Astrocyte (in vitro differentiated cells and primary cell): ENCODE measurements around the gene ZBTB33. TPM values are rescaled to one million over a fixed set of nuclear protein-coding genes. Genes with fewer than 3 reads are reported as not detected.

Source experiments
- DNase-seq: peaks from one replicate; pipeline ENCODE4 v3.0.0-alpha.2; 2010; ENCODE audit warnings: low read depth
- FAIRE-seq: peaks from 2 replicates; lab custom pipeline; 2011; peaks lifted over from hg19 to GRCh38; lab: Jason Lieb, UNC
- H2AFZ ChIP-seq: 2 replicates; pipeline ENCODE4 v1.6.0; 2012; ENCODE audit warnings: low read depth, low read length, inconsistent platforms
- H3K27ac ChIP-seq: 2 replicates; pipeline ENCODE4 v1.5.1; 2011; ENCODE audit warnings: low read depth, low read length, inconsistent platforms
- H3K27me3 ChIP-seq: 2 replicates; pipeline ENCODE4 v1.6.0; 2011; ENCODE audit warnings: low read length, inconsistent platforms; ENCODE audit not compliant: insufficient read depth
- H3K36me3 ChIP-seq: 2 replicates; pipeline ENCODE4 v1.5.1; 2011; ENCODE audit warnings: low read length, inconsistent platforms; ENCODE audit not compliant: insufficient read depth
- H3K4me1 ChIP-seq: 2 replicates; pipeline ENCODE4 v1.5.1; 2011; ENCODE audit warnings: low read length, inconsistent platforms; ENCODE audit not compliant: insufficient read depth
- H3K4me2 ChIP-seq: 2 replicates; pipeline ENCODE4 v1.6.0; 2012; ENCODE audit warnings: low read length, inconsistent platforms
- H3K4me3 ChIP-seq: 2 replicates; pipeline ENCODE4 v1.5.1; 2011; ENCODE audit warnings: low read depth, mild to moderate bottlenecking, low read length, inconsistent platforms; ENCODE audit not compliant: insufficient read depth
- H3K79me2 ChIP-seq: 2 replicates; pipeline ENCODE4 v1.6.0; 2012; ENCODE audit warnings: mild to moderate bottlenecking, low read length, inconsistent platforms; ENCODE audit not compliant: insufficient read depth
- H3K9ac ChIP-seq: 2 replicates; pipeline ENCODE4 v1.6.0; 2012; ENCODE audit warnings: mild to moderate bottlenecking, low read length, inconsistent platforms
- H3K9me3 ChIP-seq: 2 replicates; pipeline ENCODE4 v1.5.1; 2012; ENCODE audit warnings: low read depth, mild to moderate bottlenecking, low read length, inconsistent platforms; ENCODE audit not compliant: insufficient read depth
- H4K20me1 ChIP-seq: 2 replicates; pipeline ENCODE4 v1.6.0; 2012; ENCODE audit warnings: low read length, inconsistent platforms; ENCODE audit not compliant: insufficient read depth
- H3K27ac Mint-ChIP-seq: one replicate; pipeline ENCODE4 v1.8.0; 2021; ENCODE audit warnings: mild to moderate bottlenecking, mixed read lengths; ENCODE audit not compliant: unreplicated experiment
- H3K27me3 Mint-ChIP-seq: one replicate; pipeline ENCODE4 v1.8.0; 2021; ENCODE audit warnings: low read depth, mixed read lengths; ENCODE audit not compliant: unreplicated experiment
- H3K36me3 Mint-ChIP-seq: one replicate; pipeline ENCODE4 v1.8.0; 2021; ENCODE audit warnings: low read depth, mixed read lengths; ENCODE audit not compliant: unreplicated experiment
- H3K4me1 Mint-ChIP-seq: one replicate; pipeline ENCODE4 v1.8.0; 2021; ENCODE audit warnings: low read depth, mixed read lengths; ENCODE audit not compliant: unreplicated experiment
- H3K4me3 Mint-ChIP-seq: one replicate; pipeline ENCODE4 v1.8.0; 2021; ENCODE audit warnings: mild to moderate bottlenecking, moderate library complexity, mixed read lengths; ENCODE audit not compliant: unreplicated experiment
- H3K9me3 Mint-ChIP-seq: one replicate; pipeline ENCODE4 v1.8.0; 2021; ENCODE audit warnings: mild to moderate bottlenecking, mixed read lengths; ENCODE audit not compliant: unreplicated experiment
- EZH2 ChIP-seq: IDR thresholded peaks from 2 replicates; pipeline ENCODE4 v1.6.1; 2012; ENCODE audit warnings: mild to moderate bottlenecking, low read length, inconsistent platforms; ENCODE audit not compliant: insufficient read depth
- total RNA-seq: library from RNA; stranded (reverse); gene quantifications from 2 replicates; pipeline ENCODE4 v1.2.1, GENCODE V29; 2021
- TF ChIP-seq, protein P1 (sequence below): IDR thresholded peaks from 2 replicates; pipeline ENCODE4 v1.5.1; 2011; ENCODE audit warnings: low read depth, mild to moderate bottlenecking, inconsistent platforms, low read length, moderate library complexity; ENCODE audit not compliant: insufficient read depth

The ZBTB33 gene
- total RNA-seq, 1 donor from 2014 or later: 19.9 TPM

GRCh38 chrX:120244735-120245498 is 5.7 kb upstream of the ZBTB33 start:
- peak overlapping the region; percentile 95 for H3K4me2 ChIP-seq
- Mint-ChIP-seq H3K36me3 (no peaks in the 10 kb centered on the region), H3K9me3 (no peaks in the 10 kb centered on the region), H3K27me3 (peaks cover 8% of the 10 kb centered on the region), H3K4me1 (no peaks in the 10 kb centered on the region), H3K27ac (peak overlapping the region; percentile 91), H3K4me3 (peak overlapping the region; percentile 98)
- H2AFZ ChIP-seq: peak overlapping the region; percentile 87
- no peaks in the 10 kb centered on the region for H3K9me3 ChIP-seq
- no peaks in the 10 kb centered on the region for H3K36me3 ChIP-seq
- no peaks in the 10 kb centered on the region for H4K20me1 ChIP-seq
- DNase-seq (peak; percentile 68), FAIRE-seq (peak; percentile 84)
- H3K79me2 ChIP-seq: no peaks in the 10 kb centered on the region
- H3K4me3 ChIP-seq: peak overlapping the region; percentile 81
- H3K9ac ChIP-seq: peak overlapping the region; percentile 84
- TF ChIP-seq EZH2: no peak
- TF ChIP-seq, protein P1, sequence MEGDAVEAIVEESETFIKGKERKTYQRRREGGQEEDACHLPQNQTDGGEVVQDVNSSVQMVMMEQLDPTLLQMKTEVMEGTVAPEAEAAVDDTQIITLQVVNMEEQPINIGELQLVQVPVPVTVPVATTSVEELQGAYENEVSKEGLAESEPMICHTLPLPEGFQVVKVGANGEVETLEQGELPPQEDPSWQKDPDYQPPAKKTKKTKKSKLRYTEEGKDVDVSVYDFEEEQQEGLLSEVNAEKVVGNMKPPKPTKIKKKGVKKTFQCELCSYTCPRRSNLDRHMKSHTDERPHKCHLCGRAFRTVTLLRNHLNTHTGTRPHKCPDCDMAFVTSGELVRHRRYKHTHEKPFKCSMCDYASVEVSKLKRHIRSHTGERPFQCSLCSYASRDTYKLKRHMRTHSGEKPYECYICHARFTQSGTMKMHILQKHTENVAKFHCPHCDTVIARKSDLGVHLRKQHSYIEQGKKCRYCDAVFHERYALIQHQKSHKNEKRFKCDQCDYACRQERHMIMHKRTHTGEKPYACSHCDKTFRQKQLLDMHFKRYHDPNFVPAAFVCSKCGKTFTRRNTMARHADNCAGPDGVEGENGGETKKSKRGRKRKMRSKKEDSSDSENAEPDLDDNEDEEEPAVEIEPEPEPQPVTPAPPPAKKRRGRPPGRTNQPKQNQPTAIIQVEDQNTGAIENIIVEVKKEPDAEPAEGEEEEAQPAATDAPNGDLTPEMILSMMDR: no peak
- peak overlapping the region; percentile 63 for H3K27ac ChIP-seq
- H3K4me1 ChIP-seq: no peaks in the 10 kb centered on the region
- no peaks in the 10 kb centered on the region for H3K27me3 ChIP-seq

GRCh38 chrX:120251471-120252011 is 929 bp downstream of the ZBTB33 start:
- H3K36me3 ChIP-seq: peaks cover 14% of the 10 kb centered on the region
- H3K4me3 ChIP-seq: peak overlapping the region; percentile 86
- Mint-ChIP-seq H3K36me3 (no peaks in the 10 kb centered on the region), H3K9me3 (no peaks in the 10 kb centered on the region), H3K4me3 (peak overlapping the region; percentile 97), H3K27me3 (peaks cover 8% of the 10 kb centered on the region), H3K4me1 (peaks cover 5% of the 10 kb centered on the region), H3K27ac (peak overlapping the region; percentile 93)
- peak overlapping the region; percentile 83 for H3K4me2 ChIP-seq
- FAIRE-seq (peak; percentile 87), DNase-seq (peak; percentile 12)
- H3K4me1 ChIP-seq: no peaks in the 10 kb centered on the region
- peak overlapping the region; percentile 94 for H3K9ac ChIP-seq
- H4K20me1 ChIP-seq: peaks cover 9% of the 10 kb centered on the region
- H2AFZ ChIP-seq: peak overlapping the region; percentile 70
- no peaks in the 10 kb centered on the region for H3K9me3 ChIP-seq
- no peak for TF ChIP-seq EZH2
- TF ChIP-seq, protein P1: no peak
- no peaks in the 10 kb centered on the region for H3K27me3 ChIP-seq
- H3K27ac ChIP-seq: peak overlapping the region; percentile 78
- peaks cover 26% of the 10 kb centered on the region for H3K79me2 ChIP-seq
